HCT116 (cell line): Measurements from ENCODE around the gene SIX4. TPM values are rescaled to one million over a fixed set of nuclear protein-coding genes. Genes with fewer than 3 reads are reported as not detected.

Source experiments
- ATAC-seq: fragments of 200-7000 bp; cut with Tn5 transposase; 2 replicates; pipeline ENCODE4 v1.9.1; 2020; ENCODE audit warnings: mild to moderate bottlenecking, moderate library complexity
- BruUV-seq: library from RNA; stranded (reverse); fragments of 400-500 nt; replicated peaks from 2 replicates; lab custom pipeline; 2021; lab: Mats Ljungman, UMichigan
- CTCF ChIA-PET: fragments of 300-600 bp; sonication (Branson Sonifier 250); formaldehyde crosslinking; loops from one replicate; lab custom pipeline; 2021; ENCODE audit warnings: antibody characterized with exemption; lab: Charles Lee
- POLR2A ChIA-PET: fragments of 300-600, 350-600 bp; sonication (Branson Sonifier 250); formaldehyde crosslinking; loops from one replicate; lab custom pipeline; 2021; ENCODE audit warnings: antibody characterized with exemption; lab: Charles Lee
- RAD21 ChIA-PET, 2 experiments: fragments of 300-600 bp; sonication (Branson Sonifier 250); formaldehyde crosslinking; loops; one replicate each; lab custom pipeline; 2023; ENCODE audit warnings: low total read pairs in 2 of 2; ENCODE audit not compliant: uncharacterized antibody in 2 of 2, unreplicated experiment in 2 of 2, low non-redundant PET in 1 of 2; lab: Charles Lee
- DNase-seq: peaks from one replicate; pipeline ENCODE4 v3.0.0-alpha.2; 2010; ENCODE audit warnings: low read depth, low spot score
- H2AFZ ChIP-seq: fragments of 200-600 bp; shearing (Covaris generic), sonication (generic); 2 replicates; pipeline ENCODE4 v1.6.1; 2017; ENCODE audit warnings: low read depth, mixed run types, mixed read lengths, antibody characterized with exemption, low read length; ENCODE audit not compliant: poor library complexity, severe bottlenecking
- H3K27ac ChIP-seq: 2 replicates; pipeline ENCODE4 v1.5.1; 2012; ENCODE audit warnings: low read depth, low read length
- H3K27me3 ChIP-seq: fragments of 200-600 bp; sonication (generic); 2 replicates; pipeline ENCODE4 v1.6.1; 2016; ENCODE audit warnings: mixed run types, low read length, mixed read lengths; ENCODE audit not compliant: insufficient read depth
- H3K36me3 ChIP-seq, 2 experiments: fragments of 200-500 bp in 1 of 2; fragments of 200-600 bp in 1 of 2; sonication (Bioruptor generic) in 1 of 2; sonication (generic) in 1 of 2; 2 replicates each; pipeline versions ENCODE4 v1.5.1 to v1.6.1; 2014 to 2016; ENCODE audit warnings: low read length in 2 of 2, inconsistent platforms in 1 of 2, mixed read lengths in 1 of 2, mixed run types in 1 of 2; ENCODE audit not compliant: insufficient read depth in 2 of 2, control insufficient read depth in 1 of 2
- H3K4me1 ChIP-seq, 2 experiments: fragments of 200-600 bp in 1 of 2; sonication (generic) in 1 of 2; 2 replicates each; pipeline versions ENCODE4 v1.5.1 to v1.6.1; 2012 to 2017; ENCODE audit warnings: low read length in 2 of 2, inconsistent platforms in 1 of 2, mild to moderate bottlenecking in 1 of 2, mixed read lengths in 1 of 2, mixed run types in 1 of 2, moderate library complexity in 1 of 2; ENCODE audit not compliant: insufficient read depth in 2 of 2, control insufficient read depth in 1 of 2
- H3K4me2 ChIP-seq: fragments of 200-600 bp; sonication (generic); 2 replicates; pipeline ENCODE4 v1.6.1; 2017; ENCODE audit warnings: mixed run types, low read length, mixed read lengths
- H3K4me3 ChIP-seq, 2 experiments: fragments of 200-600 bp in 1 of 2; sonication (generic) in 1 of 2; replicated peaks in 1 of 2; 2 replicates each; pipeline ENCODE4 v1.5.1; 2011 to 2016; ENCODE audit warnings: low read length in 2 of 2, control low read depth in 1 of 2, low read depth in 1 of 2, mild to moderate bottlenecking in 1 of 2, mixed read lengths in 1 of 2, mixed run types in 1 of 2
- H3K79me2 ChIP-seq: fragments of 200-600 bp; sonication (generic); 2 replicates; pipeline ENCODE4 v1.6.1; 2017; ENCODE audit warnings: mild to moderate bottlenecking, mixed run types, low read length, moderate library complexity, mixed read lengths; ENCODE audit not compliant: insufficient read depth
- H3K9ac ChIP-seq: fragments of 200-600 bp; sonication (generic); 2 replicates; pipeline ENCODE4 v1.6.1; 2016; ENCODE audit warnings: low read length, mixed read lengths
- H3K9me2 ChIP-seq: fragments of 200-600 bp; sonication (generic), shearing (Covaris generic); 2 replicates; pipeline ENCODE4 v1.6.1; 2017; ENCODE audit warnings: mixed run types, mild to moderate bottlenecking, moderate library complexity; ENCODE audit not compliant: insufficient read depth
- H3K9me3 ChIP-seq, 2 experiments: fragments of 200-500 bp in 1 of 2; fragments of 200-600 bp in 1 of 2; sonication (Bioruptor generic) in 1 of 2; sonication (generic) in 1 of 2; 2 replicates each; pipeline ENCODE4 v1.6.1; 2014 to 2017; ENCODE audit warnings: low read length in 2 of 2, mixed read lengths in 2 of 2, inconsistent platforms in 1 of 2, low read depth in 1 of 2, mild to moderate bottlenecking in 1 of 2, mixed run types in 1 of 2, moderate library complexity in 1 of 2; ENCODE audit not compliant: control insufficient read depth in 1 of 2, insufficient read depth in 1 of 2
- H4K20me1 ChIP-seq: fragments of 200-600 bp; sonication (generic), shearing (Covaris generic); 2 replicates; pipeline ENCODE4 v1.6.1; 2017; ENCODE audit warnings: mixed run types, mild to moderate bottlenecking, moderate library complexity; ENCODE audit not compliant: insufficient read depth
- CBX3 ChIP-seq: IDR thresholded peaks from 2 replicates; pipeline ENCODE4 v1.6.1; 2012; ENCODE audit warnings: low read depth
- EGR1 ChIP-seq: IDR thresholded peaks from 2 replicates; pipeline ENCODE4 v1.6.1; 2012; ENCODE audit warnings: low read depth
- JUND ChIP-seq: IDR thresholded peaks from 2 replicates; pipeline ENCODE4 v1.6.1; 2012
- POLR2AphosphoS5 ChIP-seq: IDR thresholded peaks from 2 replicates; pipeline ENCODE4 v1.6.1; 2011; ENCODE audit warnings: mild to moderate bottlenecking, low read depth, low read length, moderate library complexity
- SIN3A ChIP-seq: IDR thresholded peaks from 2 replicates; pipeline ENCODE4 v1.6.1; 2012; ENCODE audit warnings: low read depth
- SRF ChIP-seq: IDR thresholded peaks from 2 replicates; pipeline ENCODE4 v1.6.1; 2012; ENCODE audit warnings: low read depth
- YY1 ChIP-seq: IDR thresholded peaks from 2 replicates; pipeline ENCODE4 v1.6.1; 2011; ENCODE audit warnings: low read length, low read depth, moderate library complexity, mild to moderate bottlenecking; ENCODE audit not compliant: insufficient replicate concordance; ENCODE audit errors: extremely low read depth
- intact Hi-C: fragments of 100-400 bp; cut with micrococcal nuclease; formaldehyde crosslinking; loops from 2 replicates; pipeline ENCODE4 v1.10.0; 2022
- total RNA-seq: library from RNA; stranded (reverse); gene quantifications from one replicate; pipeline ENCODE4 v1.2.1, GENCODE V29; 2021; ENCODE audit not compliant: unreplicated experiment
- TF ChIP-seq, protein P1 (sequence below): IDR thresholded peaks from 2 replicates; pipeline ENCODE4 v1.6.1; 2011; ENCODE audit warnings: mild to moderate bottlenecking, low read length, moderate library complexity; ENCODE audit not compliant: insufficient replicate concordance; ENCODE audit errors: extremely low read depth
- TF ChIP-seq, protein P2 (sequence below): IDR thresholded peaks from 2 replicates; pipeline ENCODE4 v1.6.1; 2012
- TF ChIP-seq, protein P3 (sequence below): IDR thresholded peaks from 2 replicates; pipeline ENCODE4 v1.6.1; 2012

SIX4 gene
- total RNA-seq, 1 experiment from 2014 or later, result 24.5 TPM

DNA sequence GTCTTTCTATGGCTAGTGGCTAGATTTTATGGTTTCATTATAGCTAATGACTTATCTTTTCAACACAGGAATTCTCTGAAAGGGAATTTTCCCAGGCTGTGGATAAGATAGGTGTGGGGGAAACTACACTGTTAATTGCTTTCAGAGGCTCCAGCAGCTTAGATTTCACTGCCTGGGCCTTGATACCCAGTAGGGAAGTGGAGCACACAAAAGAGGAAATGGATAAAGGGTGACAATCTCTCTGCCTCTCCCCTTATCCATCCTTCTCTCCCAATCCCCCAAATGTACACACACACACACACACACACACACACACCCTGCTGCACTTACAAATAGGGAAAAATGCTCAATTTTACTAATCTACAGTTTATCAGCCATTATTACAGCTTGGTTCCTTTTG, 19.1 kb downstream of the SIX4 start:
- POLR2A ChIA-PET, result interaction anchor here (0.7 kb wide), 1 partner anchor 821 kb away, joined by 3 read pairs; no protein-coding TSS in a partner anchor

More for the DNA sequence above, 19.1 kb downstream of the SIX4 start:
- ChIA-PET RAD21 (interaction anchor here in 1 of 2 experiments (0.8 kb wide), 1 partner anchor 277 kb away, joined by 7 read pairs; no protein-coding TSS in a partner anchor), CTCF (no interaction called here)
- no peaks in the 10 kb centered on the region for H4K20me1 ChIP-seq
- H3K4me3 ChIP-seq, result no peak overlapping the region
- H3K36me3 ChIP-seq, result no peaks in the 10 kb centered on the region
- no peak for TF ChIP-seq SRF
- TF ChIP-seq, protein P1, sequence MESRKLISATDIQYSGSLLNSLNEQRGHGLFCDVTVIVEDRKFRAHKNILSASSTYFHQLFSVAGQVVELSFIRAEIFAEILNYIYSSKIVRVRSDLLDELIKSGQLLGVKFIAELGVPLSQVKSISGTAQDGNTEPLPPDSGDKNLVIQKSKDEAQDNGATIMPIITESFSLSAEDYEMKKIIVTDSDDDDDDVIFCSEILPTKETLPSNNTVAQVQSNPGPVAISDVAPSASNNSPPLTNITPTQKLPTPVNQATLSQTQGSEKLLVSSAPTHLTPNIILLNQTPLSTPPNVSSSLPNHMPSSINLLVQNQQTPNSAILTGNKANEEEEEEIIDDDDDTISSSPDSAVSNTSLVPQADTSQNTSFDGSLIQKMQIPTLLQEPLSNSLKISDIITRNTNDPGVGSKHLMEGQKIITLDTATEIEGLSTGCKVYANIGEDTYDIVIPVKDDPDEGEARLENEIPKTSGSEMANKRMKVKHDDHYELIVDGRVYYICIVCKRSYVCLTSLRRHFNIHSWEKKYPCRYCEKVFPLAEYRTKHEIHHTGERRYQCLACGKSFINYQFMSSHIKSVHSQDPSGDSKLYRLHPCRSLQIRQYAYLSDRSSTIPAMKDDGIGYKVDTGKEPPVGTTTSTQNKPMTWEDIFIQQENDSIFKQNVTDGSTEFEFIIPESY, result no peak
- TF ChIP-seq CBX3, result no peak
- TF ChIP-seq, protein P2, sequence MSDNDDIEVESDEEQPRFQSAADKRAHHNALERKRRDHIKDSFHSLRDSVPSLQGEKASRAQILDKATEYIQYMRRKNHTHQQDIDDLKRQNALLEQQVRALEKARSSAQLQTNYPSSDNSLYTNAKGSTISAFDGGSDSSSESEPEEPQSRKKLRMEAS, result no peak
- no peak for TF ChIP-seq JUND
- no peak for TF ChIP-seq YY1
- TF ChIP-seq EGR1, result no peak
- no peak for TF ChIP-seq SIN3A
- TF ChIP-seq, protein P3, sequence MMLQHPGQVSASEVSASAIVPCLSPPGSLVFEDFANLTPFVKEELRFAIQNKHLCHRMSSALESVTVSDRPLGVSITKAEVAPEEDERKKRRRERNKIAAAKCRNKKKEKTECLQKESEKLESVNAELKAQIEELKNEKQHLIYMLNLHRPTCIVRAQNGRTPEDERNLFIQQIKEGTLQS, result no peak
- no peak for TF ChIP-seq POLR2AphosphoS5
- DNase-seq, result no peak
- ATAC-seq, result no peak
- no TSS peak for BruUV-seq
- no peaks in the 10 kb centered on the region for H3K27me3 ChIP-seq
- no peaks in the 10 kb centered on the region for H3K9me2 ChIP-seq
- H3K4me1 ChIP-seq, result no peaks in the 10 kb centered on the region
- no peak overlapping the region for H3K9ac ChIP-seq
- no peak overlapping the region for H2AFZ ChIP-seq
- H3K4me2 ChIP-seq, result no peak overlapping the region
- no peak overlapping the region for H3K27ac ChIP-seq
- no peaks in the 10 kb centered on the region for H3K79me2 ChIP-seq
- intact Hi-C loops, result no loop called here
- H3K9me3 ChIP-seq, result no peaks in the 10 kb centered on the region
